Measurements from ENCODE around the gene IFITM2.

IFITM2 gene

DNA sequence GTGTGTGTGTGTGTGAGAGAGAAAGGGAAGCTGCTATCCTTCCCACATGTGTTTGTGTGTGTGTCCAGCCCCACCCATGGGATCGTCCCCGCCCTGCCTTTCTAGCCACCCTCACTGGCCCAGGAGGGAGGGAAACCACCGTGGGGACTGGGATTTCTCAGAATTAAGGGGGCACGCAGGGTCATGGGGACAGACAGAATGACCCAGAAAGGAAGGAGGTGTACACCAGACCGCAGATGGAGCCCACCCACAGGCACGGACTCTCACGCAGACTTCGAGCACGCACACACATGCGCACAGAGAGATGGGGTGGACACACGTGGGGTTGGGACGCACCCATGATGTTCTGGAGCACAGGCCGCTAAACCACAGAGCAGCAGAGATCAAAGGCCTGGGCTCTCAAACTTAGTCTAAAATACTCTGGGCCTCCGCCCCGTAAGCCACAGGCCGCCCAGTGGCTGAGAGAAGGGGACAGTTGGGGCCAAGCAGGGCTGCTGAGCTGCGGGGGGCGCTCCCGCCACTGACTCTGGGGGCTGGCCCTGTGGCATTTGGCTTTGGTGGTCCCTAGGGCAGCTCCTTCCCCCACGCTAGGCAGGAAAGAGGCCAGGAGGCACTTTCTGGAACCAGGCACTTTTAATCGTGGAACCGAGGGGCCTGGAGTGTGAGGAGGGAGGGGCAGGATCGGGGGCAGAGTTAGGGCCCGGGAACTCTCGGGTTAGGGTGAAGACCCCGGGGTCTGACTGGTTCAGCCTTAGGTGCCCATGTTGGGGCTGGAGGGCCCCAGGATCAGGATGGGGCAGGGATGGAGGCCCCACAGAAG, 9.8 kb upstream of the IFITM2 start:
- no peak overlapping the region for H3K27ac ChIP-seq
- TF ChIP-seq, protein P1, sequence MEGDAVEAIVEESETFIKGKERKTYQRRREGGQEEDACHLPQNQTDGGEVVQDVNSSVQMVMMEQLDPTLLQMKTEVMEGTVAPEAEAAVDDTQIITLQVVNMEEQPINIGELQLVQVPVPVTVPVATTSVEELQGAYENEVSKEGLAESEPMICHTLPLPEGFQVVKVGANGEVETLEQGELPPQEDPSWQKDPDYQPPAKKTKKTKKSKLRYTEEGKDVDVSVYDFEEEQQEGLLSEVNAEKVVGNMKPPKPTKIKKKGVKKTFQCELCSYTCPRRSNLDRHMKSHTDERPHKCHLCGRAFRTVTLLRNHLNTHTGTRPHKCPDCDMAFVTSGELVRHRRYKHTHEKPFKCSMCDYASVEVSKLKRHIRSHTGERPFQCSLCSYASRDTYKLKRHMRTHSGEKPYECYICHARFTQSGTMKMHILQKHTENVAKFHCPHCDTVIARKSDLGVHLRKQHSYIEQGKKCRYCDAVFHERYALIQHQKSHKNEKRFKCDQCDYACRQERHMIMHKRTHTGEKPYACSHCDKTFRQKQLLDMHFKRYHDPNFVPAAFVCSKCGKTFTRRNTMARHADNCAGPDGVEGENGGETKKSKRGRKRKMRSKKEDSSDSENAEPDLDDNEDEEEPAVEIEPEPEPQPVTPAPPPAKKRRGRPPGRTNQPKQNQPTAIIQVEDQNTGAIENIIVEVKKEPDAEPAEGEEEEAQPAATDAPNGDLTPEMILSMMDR (conservative IDR thresholded peaks at IDR 0.05) = no peak

DNA sequence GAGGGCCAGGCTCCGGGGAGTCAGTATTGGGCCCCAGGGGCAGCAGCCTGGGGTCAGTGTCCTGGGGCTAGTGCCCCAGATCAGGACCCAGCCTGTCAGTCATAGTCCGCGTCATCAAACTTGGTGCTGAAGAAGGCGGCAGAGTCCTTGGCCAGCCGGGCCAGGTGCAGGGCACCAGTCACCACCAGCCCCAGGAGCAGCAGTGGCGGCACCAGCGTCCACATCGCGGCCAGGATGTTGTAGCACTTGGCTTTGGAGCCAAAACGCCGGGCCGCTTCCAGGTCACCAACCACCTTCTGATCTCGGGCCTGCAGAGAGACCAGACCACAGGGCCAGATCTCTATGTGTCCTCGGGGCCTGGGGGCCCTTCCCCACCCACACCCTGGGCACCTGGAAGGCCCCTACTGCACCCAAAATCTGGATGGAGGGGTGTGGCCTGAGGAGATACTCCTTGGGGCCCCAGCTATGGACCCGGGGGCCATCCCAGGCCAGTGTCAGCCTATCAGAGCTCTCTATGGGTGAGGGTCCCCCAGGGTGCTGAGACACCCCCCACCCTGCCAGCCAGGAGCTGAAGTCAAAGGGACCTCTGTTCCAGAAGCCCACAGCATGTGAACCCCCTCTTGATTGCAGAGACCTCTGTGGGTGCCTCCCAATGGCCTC, 9.1 kb upstream of the IFITM2 start:
- no peak overlapping the region for H3K27ac ChIP-seq
- TF ChIP-seq, protein P1 (conservative IDR thresholded peaks at IDR 0.05) = no peak

DNA sequence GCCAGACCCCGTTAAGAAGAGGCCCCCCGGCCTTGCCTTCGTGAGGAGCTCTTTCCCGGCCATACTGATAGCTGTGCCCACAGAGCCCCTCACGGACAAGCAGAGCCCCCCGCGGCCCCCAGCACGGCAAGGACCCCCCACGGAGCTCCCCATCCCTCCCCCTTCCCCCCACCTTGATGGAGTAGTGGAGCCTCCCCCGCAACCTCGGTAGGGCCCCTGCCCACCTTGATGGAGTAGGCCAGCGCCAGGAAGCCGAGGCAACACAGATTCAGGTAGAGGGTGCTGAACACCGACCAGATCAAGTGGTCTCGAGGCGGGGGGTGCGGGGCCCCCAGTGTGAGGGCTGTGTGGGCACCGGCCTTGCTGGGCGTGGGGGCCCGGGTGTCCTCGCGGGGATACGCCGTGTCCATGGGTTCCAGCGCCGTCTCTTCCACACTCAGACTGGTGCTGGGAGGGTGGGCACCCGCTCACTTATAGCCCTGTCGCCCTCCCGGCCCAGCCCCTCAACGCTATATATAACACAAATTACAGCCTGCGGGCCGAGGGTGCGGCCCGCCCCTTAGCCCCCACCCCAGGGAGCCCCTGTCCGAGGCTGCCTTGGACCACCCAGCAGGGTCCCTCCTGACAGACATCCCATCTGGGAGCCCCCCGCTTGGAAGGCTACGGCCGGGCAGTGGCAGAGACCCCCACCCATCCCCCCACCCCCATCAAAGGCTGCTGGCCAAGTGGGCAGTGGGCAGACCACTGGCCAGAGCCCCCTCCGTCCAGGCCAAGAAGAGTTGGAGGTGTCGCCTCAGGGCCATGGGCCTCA, 8.3 kb upstream of the IFITM2 start, which contains the start of gene IFITM5:
IFITM5 (minus strand) TSS at position 446 of the 811 bp plus-strand sequence; CDS start at position 410, 36 bp downstream.
- TF ChIP-seq, protein P1 (conservative IDR thresholded peaks at IDR 0.05) = no peak
- no peak within 1 kb of the TSS for H3K27ac ChIP-seq

DNA sequence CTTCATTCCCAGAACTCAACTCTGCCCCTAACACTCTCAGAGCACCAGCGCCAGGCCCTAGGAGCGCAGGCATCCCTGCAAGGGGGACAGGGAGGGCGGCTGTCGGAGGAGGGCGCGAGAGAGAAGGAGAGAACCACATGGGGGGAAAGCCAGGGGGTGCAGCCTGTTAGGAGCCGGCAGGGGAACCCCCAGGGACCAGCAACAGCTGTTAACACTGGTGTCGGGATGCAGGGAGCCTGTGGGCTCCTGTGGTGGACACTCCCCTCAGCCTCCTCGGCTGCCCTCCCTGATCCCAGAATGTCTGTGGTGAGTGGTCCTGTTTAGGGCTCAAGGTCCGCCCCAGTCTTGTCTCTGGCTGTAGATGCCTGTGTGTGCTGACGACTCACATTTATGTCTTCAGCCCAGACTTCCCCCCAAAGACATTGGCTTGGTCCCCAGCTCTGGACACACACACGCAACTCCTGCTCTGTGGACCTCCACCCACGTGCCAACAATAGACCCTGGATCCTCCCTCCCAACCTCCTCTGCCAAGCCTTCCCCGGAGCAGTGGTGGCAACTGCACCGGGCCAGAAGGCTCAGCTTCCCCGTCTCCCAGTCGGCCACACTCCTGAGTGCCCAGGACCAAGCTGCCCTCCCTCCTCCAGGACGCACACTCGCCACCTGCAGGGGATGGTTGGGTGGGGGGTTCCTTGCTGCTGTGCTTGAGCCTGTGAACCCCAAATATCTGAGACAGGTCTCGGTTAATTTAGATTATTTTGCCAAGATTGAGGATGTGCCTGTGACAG, 7.5 kb upstream of the IFITM2 start:
- H3K27ac ChIP-seq = no peak overlapping the region
- TF ChIP-seq, protein P1 (conservative IDR thresholded peaks at IDR 0.05) = no peak

DNA sequence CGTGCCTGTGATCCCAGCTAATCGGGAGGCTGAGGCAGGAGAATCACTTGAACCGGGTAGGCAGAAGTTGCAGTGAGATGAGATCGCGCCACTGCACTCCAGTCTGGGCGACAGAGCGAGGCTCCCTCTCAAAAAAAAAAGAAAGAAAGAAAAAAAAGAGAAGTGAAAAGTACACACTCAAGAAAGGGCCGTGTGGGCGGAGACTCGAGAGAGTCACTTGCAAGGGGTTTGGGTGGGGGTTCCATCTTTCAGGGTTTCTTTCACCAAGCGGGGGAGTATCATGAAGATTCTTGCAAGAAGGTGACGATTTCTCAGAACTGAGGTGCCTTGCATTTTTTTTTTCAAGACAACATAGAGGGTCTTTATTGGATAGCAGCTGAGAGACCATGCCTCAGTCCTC, 4.3 kb upstream of the IFITM2 start:
- no peak overlapping the region for H3K27ac ChIP-seq
- TF ChIP-seq, protein P1 (conservative IDR thresholded peaks at IDR 0.05) = no peak

DNA sequence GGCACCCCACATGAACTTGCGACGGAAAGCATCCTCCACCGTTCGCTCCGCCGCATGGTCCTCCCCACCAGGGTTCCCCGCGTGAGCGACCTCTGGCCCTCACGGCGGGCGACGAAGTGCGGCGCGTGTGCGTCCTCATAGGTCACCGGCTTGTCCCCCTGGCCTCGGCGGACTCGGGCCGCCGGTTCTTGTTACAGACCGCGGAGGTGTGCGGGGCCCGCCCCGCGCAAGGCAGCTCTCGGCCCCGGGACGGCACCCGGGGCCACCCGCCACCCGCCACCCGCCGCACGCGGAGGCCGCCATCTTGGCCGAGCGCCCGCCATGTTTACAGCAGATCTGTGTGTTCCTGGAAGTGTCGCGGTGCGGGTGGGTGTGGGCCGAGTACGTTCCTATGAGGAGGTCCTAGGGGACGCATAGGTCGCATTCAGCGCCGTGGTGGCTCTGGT, 3.5 kb upstream of the IFITM2 start:
- TF ChIP-seq, protein P1 (conservative IDR thresholded peaks at IDR 0.05) = no peak
- H3K27ac ChIP-seq = no peak overlapping the region

Measured in VCaP (cell line).